Measurements from ENCODE around the gene OR10H1. TPM values are rescaled to one million over a fixed set of nuclear protein-coding genes. Genes with fewer than 3 reads are reported as not detected.
"Not testable (repeated sequence)": the region's sequence is repeated elsewhere in the genome, so short reads cannot be mapped to it uniquely, and the experiment has no call there.

OR10H1 gene
- polyA plus RNA-seq (2012; ENCODE audit: missing spikeins), result not detected

GRCh38 chr19:15815306-15815705, at the start of gene OR10H1:
Gene OR10H1, minus strand, starts transcription at chr19:15815664. Its CDS starts 7,627 bp downstream, at chr19:15808037.
- no peak for TF ChIP-seq POLR2AphosphoS5 (IDR thresholded peaks at IDR 0.05; ENCODE audit: low read depth, low read length)
- no peak for TF ChIP-seq TAF1 (IDR thresholded peaks at IDR 0.05; ENCODE audit: borderline replicate concordance, low read depth, low read length)
- TF ChIP-seq POLR2A (IDR thresholded peaks at IDR 0.05; ENCODE audit: low read depth, low read length), result no peak
- no peak for FAIRE-seq
- DNase-seq (ENCODE audit: insufficient read length), result no peak

GRCh38 chr19:15864824-15865223, 49.4 kb upstream of the OR10H1 start:
- FAIRE-seq (no peak), DNase-seq (ENCODE audit: insufficient read length) (no peak)

GRCh38 chr19:15863272-15863671, 47.8 kb upstream of the OR10H1 start:
- DNase-seq (ENCODE audit: insufficient read length), result no peak
- TF ChIP-seq POLR2A (IDR thresholded peaks at IDR 0.05; ENCODE audit: low read depth, low read length) (no peak), TAF1 (IDR thresholded peaks at IDR 0.05; ENCODE audit: borderline replicate concordance, low read depth, low read length) (no peak), POLR2AphosphoS5 (IDR thresholded peaks at IDR 0.05; ENCODE audit: low read depth, low read length) (no peak)
- FAIRE-seq, result no peak

More at GRCh38 chr19:15864824-15865223, 49.4 kb upstream of the OR10H1 start:
- no peak for TF ChIP-seq POLR2A (IDR thresholded peaks at IDR 0.05; ENCODE audit: low read depth, low read length)
- TF ChIP-seq POLR2AphosphoS5 (IDR thresholded peaks at IDR 0.05; ENCODE audit: low read depth, low read length), result no peak
- no peak for TF ChIP-seq TAF1 (IDR thresholded peaks at IDR 0.05; ENCODE audit: borderline replicate concordance, low read depth, low read length)

- TF ChIP-seq POLR2A (IDR thresholded peaks at IDR 0.05; ENCODE audit: low read depth, low read length) (no peak), POLR2AphosphoS5 (IDR thresholded peaks at IDR 0.05; ENCODE audit: low read depth, low read length) (no peak), TAF1 (IDR thresholded peaks at IDR 0.05; ENCODE audit: borderline replicate concordance, low read depth, low read length) (no peak)
- DNase-seq (ENCODE audit: insufficient read length) (no peak), FAIRE-seq (no peak)
These were observed 47.0 kb upstream of the OR10H1 start for GRCh38 chr19:15862444-15862843.

GRCh38 chr19:15860522-15860921, 45.1 kb upstream of the OR10H1 start:
- FAIRE-seq (no peak), DNase-seq (ENCODE audit: insufficient read length) (no peak)
- TF ChIP-seq TAF1 (IDR thresholded peaks at IDR 0.05; ENCODE audit: borderline replicate concordance, low read depth, low read length) (no peak), POLR2AphosphoS5 (IDR thresholded peaks at IDR 0.05; ENCODE audit: low read depth, low read length) (no peak)

- TF ChIP-seq TAF1 (IDR thresholded peaks at IDR 0.05; ENCODE audit: borderline replicate concordance, low read depth, low read length) (no peak), POLR2A (IDR thresholded peaks at IDR 0.05; ENCODE audit: low read depth, low read length) (no peak), POLR2AphosphoS5 (IDR thresholded peaks at IDR 0.05; ENCODE audit: low read depth, low read length) (no peak)
- no peak for FAIRE-seq
- no peak for DNase-seq (ENCODE audit: insufficient read length)
These were observed 43.7 kb upstream of the OR10H1 start for GRCh38 chr19:15859187-15859586.

- FAIRE-seq (no peak), DNase-seq (ENCODE audit: insufficient read length) (no peak)
- TF ChIP-seq TAF1 (IDR thresholded peaks at IDR 0.05; ENCODE audit: borderline replicate concordance, low read depth, low read length), result no peak
- no peak for TF ChIP-seq POLR2AphosphoS5 (IDR thresholded peaks at IDR 0.05; ENCODE audit: low read depth, low read length)
- TF ChIP-seq POLR2A (IDR thresholded peaks at IDR 0.05; ENCODE audit: low read depth, low read length), result no peak
These were observed 34.9 kb upstream of the OR10H1 start for GRCh38 chr19:15850385-15850784.

- no peak for DNase-seq (ENCODE audit: insufficient read length)
- TF ChIP-seq POLR2A (IDR thresholded peaks at IDR 0.05; ENCODE audit: low read depth, low read length) (no peak), POLR2AphosphoS5 (IDR thresholded peaks at IDR 0.05; ENCODE audit: low read depth, low read length) (no peak), TAF1 (IDR thresholded peaks at IDR 0.05; ENCODE audit: borderline replicate concordance, low read depth, low read length) (no peak)
- no peak for FAIRE-seq
These were observed 31.5 kb upstream of the OR10H1 start for GRCh38 chr19:15846923-15847322.

GRCh38 chr19:15843894-15844222, 28.4 kb upstream of the OR10H1 start:
- not testable (repeated sequence) for FAIRE-seq; DNase-seq (ENCODE audit: insufficient read length)

- FAIRE-seq, result no peak
- TF ChIP-seq TAF1 (IDR thresholded peaks at IDR 0.05; ENCODE audit: borderline replicate concordance, low read depth, low read length) (no peak), POLR2AphosphoS5 (IDR thresholded peaks at IDR 0.05; ENCODE audit: low read depth, low read length) (no peak), POLR2A (IDR thresholded peaks at IDR 0.05; ENCODE audit: low read depth, low read length) (no peak)
These were observed 27.9 kb upstream of the OR10H1 start for GRCh38 chr19:15843203-15843893.

GRCh38 chr19:15841875-15842569, 26.6 kb upstream of the OR10H1 start:
- FAIRE-seq (no peak), DNase-seq (ENCODE audit: insufficient read length) (no peak)
- no peak for TF ChIP-seq POLR2AphosphoS5 (IDR thresholded peaks at IDR 0.05; ENCODE audit: low read depth, low read length)
- no peak for TF ChIP-seq TAF1 (IDR thresholded peaks at IDR 0.05; ENCODE audit: borderline replicate concordance, low read depth, low read length)
- no peak for TF ChIP-seq POLR2A (IDR thresholded peaks at IDR 0.05; ENCODE audit: low read depth, low read length)

More at GRCh38 chr19:15843203-15843893, 27.9 kb upstream of the OR10H1 start:
- DNase-seq (ENCODE audit: insufficient read length), result no peak

- TF ChIP-seq TAF1 (IDR thresholded peaks at IDR 0.05; ENCODE audit: borderline replicate concordance, low read depth, low read length) (no peak), POLR2A (IDR thresholded peaks at IDR 0.05; ENCODE audit: low read depth, low read length) (no peak), POLR2AphosphoS5 (IDR thresholded peaks at IDR 0.05; ENCODE audit: low read depth, low read length) (no peak)
- no peak for DNase-seq (ENCODE audit: insufficient read length)
- FAIRE-seq, result no peak
These were observed 25.4 kb upstream of the OR10H1 start for GRCh38 chr19:15840833-15841232.

- not testable (repeated sequence) for FAIRE-seq; DNase-seq (ENCODE audit: insufficient read length)
These were observed 24.4 kb upstream of the OR10H1 start for GRCh38 chr19:15839888-15840287.
